Measurements from ENCODE around the gene CALML3. TPM values are rescaled to one million over a fixed set of nuclear protein-coding genes. Genes with fewer than 3 reads are reported as not detected.
"Not testable (repeated sequence)": the region's sequence is repeated elsewhere in the genome, so short reads cannot be mapped to it uniquely, and the experiment has no call there.

The CALML3 gene
- total RNA-seq: not detected
- long read RNA-seq: 0 reads

DNA sequence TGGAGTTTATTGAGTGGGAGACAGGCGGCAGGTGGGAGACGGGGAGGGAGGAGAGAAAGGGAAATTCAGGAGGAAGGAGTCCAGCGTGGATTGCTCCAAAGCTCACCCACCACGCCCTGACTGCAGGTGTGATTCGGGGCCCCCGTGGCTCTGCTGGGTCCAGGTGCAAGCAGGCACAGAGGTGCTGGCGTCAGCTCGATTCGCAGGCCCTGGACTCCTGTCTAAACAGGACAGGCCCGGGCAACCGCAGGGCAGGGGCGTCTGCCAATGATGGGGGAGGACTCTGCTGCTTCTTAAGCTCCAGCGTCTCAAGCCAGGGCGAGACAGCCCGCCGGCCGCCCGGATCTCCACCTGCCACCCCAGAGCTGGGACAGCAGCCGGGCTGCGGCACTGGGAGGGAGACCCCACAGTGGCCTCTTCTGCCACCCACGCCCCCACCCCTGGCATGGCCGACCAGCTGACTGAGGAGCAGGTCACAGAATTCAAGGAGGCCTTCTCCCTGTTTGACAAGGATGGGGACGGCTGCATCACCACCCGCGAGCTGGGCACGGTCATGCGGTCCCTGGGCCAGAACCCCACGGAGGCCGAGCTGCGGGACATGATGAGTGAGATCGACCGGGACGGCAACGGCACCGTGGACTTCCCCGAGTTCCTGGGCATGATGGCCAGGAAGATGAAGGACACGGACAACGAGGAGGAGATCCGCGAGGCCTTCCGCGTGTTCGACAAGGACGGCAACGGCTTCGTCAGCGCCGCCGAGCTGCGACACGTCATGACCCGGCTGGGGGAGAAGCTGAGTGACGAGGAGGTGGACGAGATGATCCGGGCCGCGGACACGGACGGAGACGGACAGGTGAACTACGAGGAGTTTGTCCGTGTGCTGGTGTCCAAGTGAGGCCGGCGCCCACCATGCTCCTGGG lies at the start of gene CALML3:
Gene CALML3 (plus strand): TSS at position 321 of the 920 bp plus-strand sequence. CDS start 125 bp downstream, at position 446.
- no peak for ATAC-seq
- Histone ChIP-seq H3K4me3 (no peak within 1 kb of the TSS), H3K36me3 (no peaks in the 10 kb centered on the region), H3K9me3 (no peaks in the 10 kb centered on the region), H3K4me1 (no peaks in the 10 kb centered on the region), H3K27me3 (no peaks in the 10 kb centered on the region), H3K27ac (no peak within 1 kb of the TSS)
- intact Hi-C loops (cut with DNase I): no loop called here
- DNase-seq: peak; percentile 64
- TF ChIP-seq, protein P1, sequence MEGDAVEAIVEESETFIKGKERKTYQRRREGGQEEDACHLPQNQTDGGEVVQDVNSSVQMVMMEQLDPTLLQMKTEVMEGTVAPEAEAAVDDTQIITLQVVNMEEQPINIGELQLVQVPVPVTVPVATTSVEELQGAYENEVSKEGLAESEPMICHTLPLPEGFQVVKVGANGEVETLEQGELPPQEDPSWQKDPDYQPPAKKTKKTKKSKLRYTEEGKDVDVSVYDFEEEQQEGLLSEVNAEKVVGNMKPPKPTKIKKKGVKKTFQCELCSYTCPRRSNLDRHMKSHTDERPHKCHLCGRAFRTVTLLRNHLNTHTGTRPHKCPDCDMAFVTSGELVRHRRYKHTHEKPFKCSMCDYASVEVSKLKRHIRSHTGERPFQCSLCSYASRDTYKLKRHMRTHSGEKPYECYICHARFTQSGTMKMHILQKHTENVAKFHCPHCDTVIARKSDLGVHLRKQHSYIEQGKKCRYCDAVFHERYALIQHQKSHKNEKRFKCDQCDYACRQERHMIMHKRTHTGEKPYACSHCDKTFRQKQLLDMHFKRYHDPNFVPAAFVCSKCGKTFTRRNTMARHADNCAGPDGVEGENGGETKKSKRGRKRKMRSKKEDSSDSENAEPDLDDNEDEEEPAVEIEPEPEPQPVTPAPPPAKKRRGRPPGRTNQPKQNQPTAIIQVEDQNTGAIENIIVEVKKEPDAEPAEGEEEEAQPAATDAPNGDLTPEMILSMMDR (IDR thresholded peaks at IDR 0.05): no peak

DNA sequence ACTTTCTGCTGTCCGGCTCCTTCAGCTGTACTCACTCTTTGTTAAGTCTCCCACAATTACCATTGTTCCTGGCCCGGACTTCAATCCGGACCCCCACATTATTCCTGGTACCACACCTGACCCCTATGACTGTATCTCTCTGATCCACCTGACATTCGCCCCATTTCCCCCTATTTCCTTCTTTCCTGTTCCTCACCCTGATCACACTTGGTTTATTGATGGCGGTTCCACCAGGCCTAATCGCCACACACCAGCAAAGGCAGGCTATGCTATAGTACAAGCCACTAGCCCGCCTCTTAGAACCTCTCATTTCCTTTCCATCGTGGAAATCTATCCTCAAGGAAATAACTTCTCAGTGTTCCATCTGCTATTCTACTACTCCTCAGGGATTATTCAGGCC lies 49.7 kb upstream of the CALML3 start:
- DNase-seq; H3K36me3 ChIP-seq; H3K4me1 ChIP-seq; ATAC-seq; H3K9me3 ChIP-seq; H3K4me3 ChIP-seq; intact Hi-C loops (cut with DNase I); H3K27me3 ChIP-seq; H3K27ac ChIP-seq: not testable (repeated sequence)

DNA sequence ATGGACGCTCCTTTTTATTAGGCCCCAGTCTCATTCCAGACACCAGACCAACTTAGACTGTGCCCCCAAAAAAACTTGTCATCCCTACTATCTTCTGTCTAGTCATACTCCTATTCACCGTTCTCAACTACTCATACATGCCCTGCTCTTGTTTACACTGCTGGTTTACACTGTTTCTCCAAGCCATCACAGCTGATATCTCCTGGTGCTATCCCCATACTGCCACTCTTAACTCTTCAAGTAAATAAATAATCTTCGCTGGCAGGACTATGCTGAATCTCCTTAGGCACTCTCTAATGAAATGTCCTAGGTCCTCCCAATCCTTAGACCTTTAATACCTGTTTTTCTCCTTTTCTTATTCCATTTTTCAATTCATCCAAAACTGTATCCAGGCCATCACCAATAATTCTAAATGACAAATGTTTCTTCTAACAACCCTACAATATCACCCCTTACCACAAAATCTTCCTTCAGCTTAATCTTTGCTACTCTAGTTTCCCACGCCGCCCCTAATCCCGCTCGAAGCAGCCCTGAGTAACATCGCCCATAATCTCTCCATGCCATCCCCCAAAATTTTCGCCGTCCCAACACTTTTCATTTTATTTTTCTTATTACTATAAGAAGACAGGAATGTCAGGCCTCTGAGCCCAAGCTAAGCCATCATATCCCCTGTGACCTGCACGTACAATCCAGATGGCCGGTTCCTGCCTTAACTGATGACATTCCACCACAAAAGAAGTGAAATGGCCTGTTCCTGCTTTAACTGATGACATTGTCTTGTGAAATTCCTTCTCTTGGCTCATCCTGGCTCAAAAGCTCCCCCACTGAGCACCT lies 48.6 kb upstream of the CALML3 start:
- intact Hi-C loops (cut with DNase I): not testable (repeated sequence)

DNA sequence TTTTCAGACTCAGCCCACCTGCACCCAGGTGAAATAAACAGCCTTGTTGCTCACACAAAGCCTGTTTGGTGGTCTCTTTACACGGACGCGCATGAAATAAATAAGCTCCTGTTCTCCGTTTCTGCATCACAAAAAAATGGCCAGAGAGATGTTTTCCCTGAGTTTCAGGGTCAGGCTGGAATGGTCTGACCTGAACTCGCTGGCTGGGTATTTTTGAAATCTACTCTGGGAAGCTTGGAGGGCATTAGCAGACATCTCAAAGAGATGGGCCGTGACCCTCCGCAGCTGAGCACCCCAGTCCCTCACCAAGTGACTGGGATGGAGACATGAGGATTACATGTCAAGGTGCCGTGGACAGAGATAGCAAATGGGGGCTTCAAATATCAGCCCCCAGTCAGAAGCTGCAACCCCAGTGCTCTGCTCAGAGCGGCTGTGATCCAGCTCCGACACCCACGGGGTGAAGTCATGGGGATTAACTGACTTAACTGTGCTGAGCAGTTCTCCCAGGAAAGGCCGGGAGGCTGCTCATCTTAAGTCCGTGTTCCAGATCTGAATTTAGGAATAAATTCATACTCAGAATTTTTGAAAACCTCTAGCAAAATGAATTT lies 47.7 kb upstream of the CALML3 start:
- Histone ChIP-seq H3K36me3 (no peaks in the 10 kb centered on the region), H3K27me3 (no peaks in the 10 kb centered on the region), H3K4me3 (no peak overlapping the region), H3K4me1 (no peaks in the 10 kb centered on the region), H3K9me3 (no peaks in the 10 kb centered on the region), H3K27ac (no peak overlapping the region)
- DNase-seq (no peak), ATAC-seq (no peak)
- intact Hi-C loops (cut with DNase I): no loop called here
- TF ChIP-seq, protein P1 (IDR thresholded peaks at IDR 0.05): no peak

More for the DNA sequence above, 48.6 kb upstream of the CALML3 start:
- H3K4me1 ChIP-seq, H3K4me3 ChIP-seq, DNase-seq, ATAC-seq, H3K36me3 ChIP-seq, H3K27me3 ChIP-seq, H3K27ac ChIP-seq, H3K9me3 ChIP-seq: not testable (repeated sequence)

DNA sequence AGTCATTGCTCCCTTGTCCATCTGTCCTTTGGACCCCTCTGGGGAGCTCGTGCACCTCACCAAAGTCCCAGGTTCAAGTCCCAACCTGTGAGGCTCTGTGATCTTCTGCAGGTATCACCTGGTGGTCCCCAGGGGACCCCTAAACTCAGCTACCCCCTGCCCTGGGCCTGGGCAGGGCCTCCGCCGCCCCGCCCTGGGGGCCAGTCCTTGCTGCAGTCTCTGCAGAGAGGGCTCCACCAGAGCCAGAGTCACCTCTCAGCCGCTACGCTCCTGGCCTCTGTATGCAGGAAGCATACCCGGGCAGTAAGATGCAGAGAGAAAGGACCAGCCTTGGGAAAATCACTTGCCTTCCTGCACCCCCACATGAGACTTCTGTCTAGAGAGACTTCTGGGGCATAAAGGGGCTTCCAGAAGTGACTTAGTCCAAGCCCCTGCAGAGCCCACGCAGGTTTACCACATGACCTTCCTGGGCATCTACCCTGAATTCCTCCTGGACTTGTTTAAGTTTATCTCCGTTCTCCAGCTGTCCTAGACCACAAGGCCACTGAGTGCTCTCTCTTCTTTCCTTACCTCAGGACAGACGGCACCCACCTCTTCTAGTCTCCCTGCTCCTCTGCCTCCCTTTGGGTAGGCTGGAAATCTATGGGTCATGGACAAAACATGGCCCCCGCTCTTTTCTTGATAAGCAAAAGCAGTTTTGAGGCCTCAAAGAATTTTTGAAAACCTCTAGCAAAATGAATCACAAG lies 46.6 kb upstream of the CALML3 start:
- no peaks in the 10 kb centered on the region for H3K27me3 ChIP-seq
- no peaks in the 10 kb centered on the region for H3K9me3 ChIP-seq
- intact Hi-C loops (cut with DNase I): no loop called here
- TF ChIP-seq, protein P1 (IDR thresholded peaks at IDR 0.05): no peak
- no peaks in the 10 kb centered on the region for H3K4me1 ChIP-seq
- ATAC-seq (no peak), DNase-seq (no peak)
- no peak overlapping the region for H3K27ac ChIP-seq
- H3K36me3 ChIP-seq: no peaks in the 10 kb centered on the region
- H3K4me3 ChIP-seq: no peak overlapping the region

DNA sequence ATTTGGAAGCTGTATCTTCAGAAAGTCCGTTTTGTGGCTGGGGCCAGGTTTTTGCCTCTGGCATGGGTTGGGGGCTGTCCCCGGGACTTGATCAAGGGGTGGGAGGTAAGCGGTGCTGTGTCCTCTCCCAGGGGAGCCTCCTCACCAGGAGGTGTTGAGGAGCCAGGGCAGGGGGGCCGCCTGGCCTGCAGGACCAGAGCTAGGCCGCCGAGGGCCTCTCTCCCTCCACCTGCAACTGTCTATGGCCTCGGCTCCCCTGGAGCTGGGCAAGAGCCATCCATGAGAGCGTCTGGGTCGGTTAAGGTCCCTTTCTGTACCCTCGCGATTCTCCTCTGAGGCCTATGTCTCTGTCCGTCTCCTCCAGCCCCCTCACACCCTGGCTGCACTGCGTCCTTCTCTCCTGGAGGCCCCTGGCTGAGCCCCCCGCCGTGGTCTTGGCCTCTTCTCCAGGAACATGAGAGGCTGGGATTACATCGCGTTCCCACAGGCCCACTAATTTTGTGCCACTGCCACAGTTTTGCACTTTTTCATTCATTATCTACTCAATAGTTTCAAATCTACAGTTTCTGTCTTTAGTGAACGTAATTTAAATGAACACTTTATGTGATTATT lies 46.0 kb upstream of the CALML3 start:
- intact Hi-C loops (cut with DNase I): no loop called here
- DNase-seq: no peak
- no peaks in the 10 kb centered on the region for H3K4me1 ChIP-seq
- H3K9me3 ChIP-seq: no peaks in the 10 kb centered on the region
- H3K27ac ChIP-seq: no peak overlapping the region
- TF ChIP-seq, protein P1 (IDR thresholded peaks at IDR 0.05): no peak
- no peak overlapping the region for H3K4me3 ChIP-seq
- no peak for ATAC-seq
- H3K36me3 ChIP-seq: no peaks in the 10 kb centered on the region
- no peaks in the 10 kb centered on the region for H3K27me3 ChIP-seq

Data from upper lobe of right lung (tissue), 1 donor.